ENCODE data around the gene UBR1. TPM values are rescaled to one million over a fixed set of nuclear protein-coding genes. Genes with fewer than 3 reads are reported as not detected.

UBR1 gene
- polyA plus RNA-seq, 2 of the 4 experiments (the other 2 are of a cell fraction), result 5.8 to 10.5 TPM

- no peak overlapping the region for H3K4me3 ChIP-seq
- FAIRE-seq, result no peak
- ATAC-seq, result no peak
- ChIA-PET CTCF (no interaction called here), POLR2A (no interaction called here)
- TF ChIP-seq GATA3 (IDR thresholded peaks at IDR 0.05; ENCODE audit: borderline replicate concordance) (no peak), MAX (IDR thresholded peaks at IDR 0.05) (no peak), CHD2 (IDR thresholded peaks at IDR 0.05; ENCODE audit: low read length, partially characterized antibody) (no peak), HOXB5 (CRISPR knock-in tag; IDR thresholded peaks at IDR 0.05) (no peak), EP300 (IDR thresholded peaks at IDR 0.05) (no peak), ESRRA (IDR thresholded peaks at IDR 0.05; ENCODE audit: borderline replicate concordance, low read length) (no peak), HEYL (CRISPR knock-in tag; IDR thresholded peaks at IDR 0.05) (no peak), POLR2AphosphoS2 (conservative IDR thresholded peaks at IDR 0.05; ENCODE audit: low read length) (no peak), RARB (CRISPR knock-in tag; IDR thresholded peaks at IDR 0.05) (no peak), ATOH8 (CRISPR knock-in tag; IDR thresholded peaks at IDR 0.05; ENCODE audit: low read depth) (no peak), CHD4 (IDR thresholded peaks at IDR 0.05; ENCODE audit: borderline replicate concordance) (no peak), RFX5 (IDR thresholded peaks at IDR 0.05) (no peak), BHLHE40 (IDR thresholded peaks at IDR 0.05; ENCODE audit: low read depth, low read length) (no peak)
- H3K9me3 ChIP-seq, result no peaks in the 10 kb centered on the region
- H3K4me2 ChIP-seq, result no peak overlapping the region
- no peaks in the 10 kb centered on the region for H3K4me1 ChIP-seq
- no peak for DNase-seq (ENCODE audit: low read depth in 1 of 2, low spot score in 1 of 2)
- no peak overlapping the region for H3K27ac ChIP-seq
Observed at GRCh38 chr15:42937143-42937542, 168.7 kb downstream of the UBR1 start.

- Histone ChIP-seq H3K4me2 (no peak overlapping the region), H3K27ac (no peak overlapping the region), H3K9me3 (no peaks in the 10 kb centered on the region), H3K4me3 (no peak overlapping the region), H3K4me1 (no peaks in the 10 kb centered on the region)
- POLR2A ChIA-PET, result no interaction called here
- no peak for TF ChIP-seq CEBPB (IDR thresholded peaks at IDR 0.05)
- no peak for TF ChIP-seq CTCF (IDR thresholded peaks at IDR 0.05)
- no peak for TF ChIP-seq EHF (CRISPR knock-in tag; IDR thresholded peaks at IDR 0.05)
- no peak for TF ChIP-seq CBX2 (IDR thresholded peaks at IDR 0.05; ENCODE audit: borderline replicate concordance, low read depth)
- no peak for TF ChIP-seq FOSB (CRISPR knock-in tag; IDR thresholded peaks at IDR 0.05)
- no peak for FAIRE-seq
- CTCF ChIA-PET, result interaction anchor here (0.6 to 1.1 kb wide), 2 partner anchors 8 to 195 kb away, joined by 3 to 4 read pairs; no protein-coding TSS in a partner anchor
- no peak for DNase-seq (ENCODE audit: low read depth in 1 of 2, low spot score in 1 of 2)
- 81% methylated on average over 7 of the region's 7 CpGs for WGBS (ENCODE audit: missing lambda C conversion rate)
- ATAC-seq, result no peak
Observed at GRCh38 chr15:42933886-42934667, 171.8 kb downstream of the UBR1 start.

- H3K4me1 ChIP-seq, result no peaks in the 10 kb centered on the region
- no peak overlapping the region for H3K27ac ChIP-seq
- 69% methylated on average over 2 of the region's 2 CpGs for WGBS (ENCODE audit: missing lambda C conversion rate)
- ATAC-seq (no peak), FAIRE-seq (no peak), DNase-seq (ENCODE audit: low read depth in 1 of 2, low spot score in 1 of 2) (no peak)
- H3K9me3 ChIP-seq, result no peaks in the 10 kb centered on the region
- CTCF ChIA-PET, result interaction anchor here (1.1 kb wide), 1 partner anchor 194 kb away, joined by 4 read pairs; no protein-coding TSS in a partner anchor
- POLR2A ChIA-PET, result no interaction called here
- H3K4me2 ChIP-seq, result no peak overlapping the region
- H3K4me3 ChIP-seq, result no peak overlapping the region
- TF ChIP-seq RARB (CRISPR knock-in tag; IDR thresholded peaks at IDR 0.05) (no peak), JUN (IDR thresholded peaks at IDR 0.05) (no peak), NPAS2 (CRISPR knock-in tag; IDR thresholded peaks at IDR 0.05; ENCODE audit: borderline replicate concordance) (no peak), REST (IDR thresholded peaks at IDR 0.05) (no peak), EHF (CRISPR knock-in tag; IDR thresholded peaks at IDR 0.05) (no peak)
Observed at GRCh38 chr15:42932833-42933515, 172.9 kb downstream of the UBR1 start.
